ENCODE data around the gene SLC7A5. TPM values are rescaled to one million over a fixed set of nuclear protein-coding genes. Genes with fewer than 3 reads are reported as not detected.
"Not testable (repeated sequence)": the region's sequence is repeated elsewhere in the genome, so short reads cannot be mapped to it uniquely, and the experiment has no call there.

Gene SLC7A5
- total and polyA plus RNA-seq, 2 donors (not counting 3 experiments of a cell fraction or from before 2014, with no cell fraction given): 14.1 to 29.2 TPM

DNA sequence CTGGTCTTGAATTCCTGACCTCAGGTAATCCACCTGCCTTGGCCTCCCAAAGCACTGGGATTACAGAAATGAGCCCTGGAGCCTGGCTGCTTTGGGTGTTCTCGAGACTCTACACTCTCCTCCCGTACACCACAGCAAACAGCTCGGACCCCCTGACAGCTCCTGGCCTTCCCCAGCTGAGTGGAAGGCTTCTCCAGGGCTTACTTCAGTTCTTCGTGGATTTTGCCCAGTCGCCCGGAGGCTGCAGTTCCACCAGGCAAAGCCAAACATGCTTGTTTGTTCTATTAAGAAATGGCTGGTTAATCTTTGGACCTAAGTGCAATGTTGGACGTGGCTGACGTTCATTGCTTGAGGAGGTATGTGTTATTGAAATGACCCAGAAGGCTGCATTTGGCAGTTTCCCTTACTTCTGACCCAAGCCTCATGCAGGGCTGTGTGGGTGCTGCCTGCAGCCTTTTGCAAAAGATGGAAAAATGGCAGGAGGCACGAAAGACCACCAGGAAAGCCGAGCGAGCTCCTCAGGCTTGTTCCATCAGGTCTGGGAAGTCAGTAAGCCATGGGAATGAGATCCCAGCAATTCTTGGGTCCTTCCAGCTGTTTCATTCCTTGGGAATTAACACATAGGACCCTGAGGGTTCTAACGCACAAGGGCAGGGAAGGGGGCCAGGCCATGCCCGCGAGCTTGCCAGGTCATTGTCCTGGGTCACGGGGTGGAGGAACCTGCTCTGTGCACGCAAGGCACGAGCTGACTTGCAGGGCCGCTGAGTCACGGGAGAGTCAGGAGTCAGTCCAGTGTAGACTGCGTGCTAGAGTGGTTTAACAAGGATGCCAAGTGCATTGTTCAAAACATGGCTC is 79.6 kb downstream of the SLC7A5 start:
- DNase-seq (ENCODE audit: low read depth, low spot score) (no peak), FAIRE-seq (no peak)
- H3K36me3 ChIP-seq (ENCODE audit: control insufficient read depth in 2 of 2, extremely low read depth in 1 of 2, insufficient read depth in 2 of 2, low read length in 2 of 2): no peaks in the 10 kb centered on the region
- BruUV-seq (replicated peaks): no TSS peak
- no peaks in the 10 kb centered on the region for H3K4me1 ChIP-seq (ENCODE audit: control insufficient read depth, extremely low read depth, insufficient read depth, low read length)
- no peak overlapping the region for H3K4me2 ChIP-seq (ENCODE audit: insufficient read depth, low read length)
- dilution Hi-C loops (cut with MboI; ENCODE audit: extremely low pct_ligation_motif_present, low sequenced_read_pairs): no loop called here
- POLR2A ChIA-PET: no interaction called here
- no peak overlapping the region for H3K9ac ChIP-seq (replicated peaks; ENCODE audit: extremely low read depth, insufficient read depth, low read length)
- H2AFZ ChIP-seq (ENCODE audit: low read depth, low read length): no peak overlapping the region
- peaks cover 0 to 2% of the 10 kb centered on the region in 2 experiments for H3K27me3 ChIP-seq (ENCODE audit: control insufficient read depth in 2 of 2, insufficient read depth in 2 of 2, low read length in 2 of 2)
- intact Hi-C loops (cut with micrococcal nuclease): no loop called here
- no peaks in the 10 kb centered on the region for H3K9me3 ChIP-seq (replicated peaks; ENCODE audit: control insufficient read depth, insufficient read depth, low read length)
- no peaks in the 10 kb centered on the region for H4K20me1 ChIP-seq (replicated peaks; ENCODE audit: control insufficient read depth, extremely low read depth, insufficient read depth, low read length)
- TF ChIP-seq, protein P1, sequence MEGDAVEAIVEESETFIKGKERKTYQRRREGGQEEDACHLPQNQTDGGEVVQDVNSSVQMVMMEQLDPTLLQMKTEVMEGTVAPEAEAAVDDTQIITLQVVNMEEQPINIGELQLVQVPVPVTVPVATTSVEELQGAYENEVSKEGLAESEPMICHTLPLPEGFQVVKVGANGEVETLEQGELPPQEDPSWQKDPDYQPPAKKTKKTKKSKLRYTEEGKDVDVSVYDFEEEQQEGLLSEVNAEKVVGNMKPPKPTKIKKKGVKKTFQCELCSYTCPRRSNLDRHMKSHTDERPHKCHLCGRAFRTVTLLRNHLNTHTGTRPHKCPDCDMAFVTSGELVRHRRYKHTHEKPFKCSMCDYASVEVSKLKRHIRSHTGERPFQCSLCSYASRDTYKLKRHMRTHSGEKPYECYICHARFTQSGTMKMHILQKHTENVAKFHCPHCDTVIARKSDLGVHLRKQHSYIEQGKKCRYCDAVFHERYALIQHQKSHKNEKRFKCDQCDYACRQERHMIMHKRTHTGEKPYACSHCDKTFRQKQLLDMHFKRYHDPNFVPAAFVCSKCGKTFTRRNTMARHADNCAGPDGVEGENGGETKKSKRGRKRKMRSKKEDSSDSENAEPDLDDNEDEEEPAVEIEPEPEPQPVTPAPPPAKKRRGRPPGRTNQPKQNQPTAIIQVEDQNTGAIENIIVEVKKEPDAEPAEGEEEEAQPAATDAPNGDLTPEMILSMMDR (IDR thresholded peaks at IDR 0.05; ENCODE audit: extremely low read depth in 1 of 2, insufficient read depth in 1 of 2, low read depth in 1 of 2, low read length in 2 of 2): no peak
- no peak for TF ChIP-seq GATA2 (IDR thresholded peaks at IDR 0.05; ENCODE audit: insufficient read depth, insufficient read length, low read depth, low read length)
- TF ChIP-seq JUN (IDR thresholded peaks at IDR 0.05; ENCODE audit: borderline replicate concordance, insufficient read depth, insufficient read length, low read depth): no peak
- no peak for TF ChIP-seq POLR2A (IDR thresholded peaks at IDR 0.05; ENCODE audit: low read depth, low read length)
- TF ChIP-seq FOS (IDR thresholded peaks at IDR 0.05; ENCODE audit: borderline replicate concordance, insufficient read depth, low read length): no peak
- TF ChIP-seq, protein P2, sequence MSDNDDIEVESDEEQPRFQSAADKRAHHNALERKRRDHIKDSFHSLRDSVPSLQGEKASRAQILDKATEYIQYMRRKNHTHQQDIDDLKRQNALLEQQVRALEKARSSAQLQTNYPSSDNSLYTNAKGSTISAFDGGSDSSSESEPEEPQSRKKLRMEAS (IDR thresholded peaks at IDR 0.05; ENCODE audit: insufficient read depth, insufficient read length): no peak
- no peak for TF ChIP-seq POLR2AphosphoS5 (IDR thresholded peaks at IDR 0.05; ENCODE audit: insufficient read depth, low read depth, low read length)
- no peak for TF ChIP-seq MYC (IDR thresholded peaks at IDR 0.05; ENCODE audit: low read depth, low read length)
- no peak for TF ChIP-seq EZH2 (IDR thresholded peaks at IDR 0.05; ENCODE audit: borderline replicate concordance, low read depth, low read length, severe bottlenecking)
- H3K4me3 ChIP-seq (replicated peaks in 1 of 3; ENCODE audit: insufficient read depth in 1 of 3, low read depth in 1 of 3, low read length in 3 of 3): no peak overlapping the region
- CTCF ChIA-PET: interaction anchor here (1.0 to 2.9 kb wide), 4 partner anchors 9 to 17 kb away, joined by 4 to 16 read pairs (median 10); no protein-coding TSS in a partner anchor
- no peaks in the 10 kb centered on the region for H3K9me1 ChIP-seq (replicated peaks; ENCODE audit: control insufficient read depth, extremely low read depth, insufficient read depth, low read length)
- no peak overlapping the region for H3K27ac ChIP-seq (ENCODE audit: insufficient read depth, low read depth, low read length)
- no peaks in the 10 kb centered on the region for H3K79me2 ChIP-seq (ENCODE audit: control insufficient read depth, insufficient read depth, low read length)

DNA sequence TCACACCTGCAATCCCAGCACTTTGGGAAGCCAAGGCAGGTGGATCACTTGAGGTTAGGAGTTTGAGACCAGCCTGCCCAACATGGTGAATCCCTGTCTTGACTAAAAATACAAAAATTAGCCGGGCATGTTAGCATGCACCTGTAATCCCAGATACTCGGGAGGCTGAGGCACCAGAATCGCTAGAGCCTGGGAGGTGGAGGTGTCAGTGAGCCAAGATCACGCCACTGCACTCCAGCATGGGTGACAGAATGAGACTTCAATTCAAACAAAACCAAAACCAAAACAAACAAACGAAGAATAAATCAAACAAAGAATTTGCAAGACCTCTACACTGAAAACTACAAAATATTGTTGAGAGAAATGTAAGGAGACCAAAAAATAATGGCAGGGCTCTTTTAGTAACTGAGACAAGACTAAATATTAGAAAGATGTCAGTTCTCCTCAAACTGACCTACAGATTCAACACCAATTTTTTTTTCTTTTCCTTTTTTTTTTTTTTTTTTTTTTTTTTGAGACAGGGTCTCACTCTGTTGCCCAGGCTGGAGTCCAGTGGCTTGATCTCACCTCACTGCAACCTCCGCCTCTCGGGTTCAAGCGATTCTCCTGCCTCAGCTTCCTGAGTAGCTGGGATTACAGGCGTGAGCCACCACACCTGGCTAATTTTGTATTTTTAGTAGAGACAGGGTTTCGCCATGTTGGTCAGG is 80.4 kb downstream of the SLC7A5 start:
- H3K79me2 ChIP-seq (ENCODE audit: control insufficient read depth, insufficient read depth, low read length); BruUV-seq (replicated peaks); H3K27ac ChIP-seq (ENCODE audit: insufficient read depth, low read depth, low read length); H3K27me3 ChIP-seq (ENCODE audit: control insufficient read depth in 2 of 2, insufficient read depth in 2 of 2, low read length in 2 of 2); H3K36me3 ChIP-seq (ENCODE audit: control insufficient read depth in 2 of 2, extremely low read depth in 1 of 2, insufficient read depth in 2 of 2, low read length in 2 of 2); H2AFZ ChIP-seq (ENCODE audit: low read depth, low read length); H3K4me2 ChIP-seq (ENCODE audit: insufficient read depth, low read length); dilution Hi-C loops (cut with MboI; ENCODE audit: extremely low pct_ligation_motif_present, low sequenced_read_pairs); H3K9me1 ChIP-seq (replicated peaks; ENCODE audit: control insufficient read depth, extremely low read depth, insufficient read depth, low read length); POLR2A ChIA-PET; H3K4me1 ChIP-seq (ENCODE audit: control insufficient read depth, extremely low read depth, insufficient read depth, low read length); H4K20me1 ChIP-seq (replicated peaks; ENCODE audit: control insufficient read depth, extremely low read depth, insufficient read depth, low read length); DNase-seq (ENCODE audit: low read depth, low spot score); H3K9me3 ChIP-seq (replicated peaks; ENCODE audit: control insufficient read depth, insufficient read depth, low read length); H3K9ac ChIP-seq (replicated peaks; ENCODE audit: extremely low read depth, insufficient read depth, low read length); FAIRE-seq; H3K4me3 ChIP-seq (replicated peaks in 1 of 3; ENCODE audit: insufficient read depth in 1 of 3, low read depth in 1 of 3, low read length in 3 of 3); intact Hi-C loops (cut with micrococcal nuclease): not testable (repeated sequence)
- CTCF ChIA-PET: interaction anchor here (1.1 to 2.9 kb wide), 2 partner anchors 10 to 18 kb away, joined by 3 to 16 read pairs; no protein-coding TSS in a partner anchor
